Glutamatergic neuron (in vitro differentiated cells): Measurements from ENCODE around the gene HK1. TPM values are rescaled to one million over a fixed set of nuclear protein-coding genes. Genes with fewer than 3 reads are reported as not detected.
A peak's percentile ranks its signal among the peaks of the same experiment; 100 is the strongest.

Experiments
- DNase-seq: peaks from one replicate; pipeline ENCODE4 v3.0.0; 2022
- H3K27ac Mint-ChIP-seq: one replicate; pipeline ENCODE4 v1.8.0; 2020; ENCODE audit warnings: mild to moderate bottlenecking, mixed read lengths, inconsistent platforms; ENCODE audit not compliant: unreplicated experiment
- H3K27me3 Mint-ChIP-seq: one replicate; pipeline ENCODE4 v1.8.0; 2020; ENCODE audit warnings: mild to moderate bottlenecking, moderate library complexity, mixed read lengths, inconsistent platforms; ENCODE audit not compliant: unreplicated experiment
- H3K36me3 Mint-ChIP-seq: one replicate; pipeline ENCODE4 v1.8.0; 2020; ENCODE audit warnings: mild to moderate bottlenecking, mixed read lengths, inconsistent platforms; ENCODE audit not compliant: unreplicated experiment
- H3K4me1 Mint-ChIP-seq: one replicate; pipeline ENCODE4 v1.8.0; 2020; ENCODE audit warnings: mild to moderate bottlenecking, low read depth, mixed read lengths, inconsistent platforms; ENCODE audit not compliant: unreplicated experiment
- H3K4me3 Mint-ChIP-seq: one replicate; pipeline ENCODE4 v1.8.0; 2020; ENCODE audit warnings: mild to moderate bottlenecking, mixed read lengths, inconsistent platforms; ENCODE audit not compliant: unreplicated experiment
- H3K9me3 Mint-ChIP-seq: one replicate; pipeline ENCODE4 v1.8.0; 2020; ENCODE audit warnings: mild to moderate bottlenecking, moderate library complexity, mixed read lengths, inconsistent platforms; ENCODE audit not compliant: unreplicated experiment
- CTCF ChIP-seq: fragments of 200-600 bp; sonication (generic); IDR thresholded peaks from one replicate; pipeline ENCODE4 v1.5.0; 2021; ENCODE audit not compliant: partially characterized antibody, unreplicated experiment
- total RNA-seq: library from RNA; stranded (reverse); fragmentation: NEBNext Ultra II Directional; extraction: Animal tissue kit (Norgen Biotek cat#: 25700); gene quantifications from one replicate; pipeline ENCODE4 v1.2.1, GENCODE V29; 2021; ENCODE audit not compliant: unreplicated experiment

HK1 gene
- total RNA-seq, 1 donor from 2014 or later = 240 TPM

GRCh38 chr10:69402386-69402785 lies 124.1 kb downstream of the HK1 start:
- TF ChIP-seq CTCF = no peak
- peaks cover 11% of the 10 kb centered on the region for H3K9me3 Mint-ChIP-seq
- peaks cover 10% of the 10 kb centered on the region for H3K36me3 Mint-ChIP-seq
- peaks cover 16% of the 10 kb centered on the region for H3K4me1 Mint-ChIP-seq
- peaks cover 5% of the 10 kb centered on the region for H3K27me3 Mint-ChIP-seq
- H3K27ac Mint-ChIP-seq = no peak overlapping the region
- no peak overlapping the region for H3K4me3 Mint-ChIP-seq
- DNase-seq = no peak

GRCh38 chr10:69403066-69403465 lies 124.8 kb downstream of the HK1 start:
- DNase-seq = no peak
- no peak overlapping the region for H3K4me3 Mint-ChIP-seq
- peaks cover 10% of the 10 kb centered on the region for H3K36me3 Mint-ChIP-seq
- peaks cover 5% of the 10 kb centered on the region for H3K27me3 Mint-ChIP-seq
- H3K4me1 Mint-ChIP-seq = peaks cover 17% of the 10 kb centered on the region
- TF ChIP-seq CTCF = no peak
- no peak overlapping the region for H3K27ac Mint-ChIP-seq
- peaks cover 13% of the 10 kb centered on the region for H3K9me3 Mint-ChIP-seq

- no peak overlapping the region for H3K4me3 Mint-ChIP-seq
- no peak for TF ChIP-seq CTCF
Observed at GRCh38 chr10:69403519-69403918, 125.2 kb downstream of the HK1 start.

GRCh38 chr10:69404786-69405185 lies 126.5 kb downstream of the HK1 start:
- Mint-ChIP-seq H3K4me3 (no peak overlapping the region), H3K27me3 (peaks cover 5% of the 10 kb centered on the region), H3K27ac (no peak overlapping the region), H3K4me1 (peaks cover 20% of the 10 kb centered on the region), H3K9me3 (peaks cover 14% of the 10 kb centered on the region), H3K36me3 (peaks cover 10% of the 10 kb centered on the region)
- no peak for TF ChIP-seq CTCF
- DNase-seq = no peak

More at GRCh38 chr10:69403519-69403918, 125.2 kb downstream of the HK1 start:
- DNase-seq = no peak
- Mint-ChIP-seq H3K9me3 (peaks cover 18% of the 10 kb centered on the region), H3K27ac (no peak overlapping the region), H3K27me3 (peaks cover 5% of the 10 kb centered on the region), H3K36me3 (peaks cover 10% of the 10 kb centered on the region), H3K4me1 (peaks cover 20% of the 10 kb centered on the region)

GRCh38 chr10:69405221-69405620 lies 126.9 kb downstream of the HK1 start:
- Mint-ChIP-seq H3K4me1 (peaks cover 20% of the 10 kb centered on the region), H3K27ac (peak overlapping the region; percentile 62), H3K36me3 (peaks cover 10% of the 10 kb centered on the region), H3K9me3 (peaks cover 14% of the 10 kb centered on the region), H3K4me3 (peak overlapping the region; percentile 61), H3K27me3 (peaks cover 5% of the 10 kb centered on the region)
- TF ChIP-seq CTCF = no peak
- no peak for DNase-seq
